Measurements from ENCODE around the gene TRAF7. TPM values are rescaled to one million over a fixed set of nuclear protein-coding genes. Genes with fewer than 3 reads are reported as not detected.

Gene TRAF7
- total and polyA plus RNA-seq, 2 of the 13 experiments (the other 11 are each of a cell fraction or from before 2014, with no cell fraction given): 47.9 to 65.6 TPM

DNA sequence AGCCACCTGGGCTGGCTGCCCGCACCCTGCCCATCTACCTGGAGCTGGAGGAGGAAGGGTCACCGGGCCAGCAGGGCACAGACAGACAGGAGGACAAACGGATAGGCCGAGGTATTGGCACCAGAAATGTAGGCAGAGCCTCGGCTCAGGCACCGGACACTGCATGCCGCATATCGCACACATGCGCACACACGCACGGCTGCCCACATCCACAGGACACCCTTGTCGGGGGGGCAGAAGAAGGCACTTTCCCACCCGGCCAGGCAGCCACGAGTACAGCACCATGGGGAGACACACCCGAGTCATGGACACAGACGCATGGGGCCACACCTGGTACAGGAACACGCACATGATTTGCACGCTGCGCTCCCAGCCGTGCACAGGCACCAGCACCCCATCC, 26.4 kb downstream of the TRAF7 start (continued):
- TF ChIP-seq, protein P1, sequence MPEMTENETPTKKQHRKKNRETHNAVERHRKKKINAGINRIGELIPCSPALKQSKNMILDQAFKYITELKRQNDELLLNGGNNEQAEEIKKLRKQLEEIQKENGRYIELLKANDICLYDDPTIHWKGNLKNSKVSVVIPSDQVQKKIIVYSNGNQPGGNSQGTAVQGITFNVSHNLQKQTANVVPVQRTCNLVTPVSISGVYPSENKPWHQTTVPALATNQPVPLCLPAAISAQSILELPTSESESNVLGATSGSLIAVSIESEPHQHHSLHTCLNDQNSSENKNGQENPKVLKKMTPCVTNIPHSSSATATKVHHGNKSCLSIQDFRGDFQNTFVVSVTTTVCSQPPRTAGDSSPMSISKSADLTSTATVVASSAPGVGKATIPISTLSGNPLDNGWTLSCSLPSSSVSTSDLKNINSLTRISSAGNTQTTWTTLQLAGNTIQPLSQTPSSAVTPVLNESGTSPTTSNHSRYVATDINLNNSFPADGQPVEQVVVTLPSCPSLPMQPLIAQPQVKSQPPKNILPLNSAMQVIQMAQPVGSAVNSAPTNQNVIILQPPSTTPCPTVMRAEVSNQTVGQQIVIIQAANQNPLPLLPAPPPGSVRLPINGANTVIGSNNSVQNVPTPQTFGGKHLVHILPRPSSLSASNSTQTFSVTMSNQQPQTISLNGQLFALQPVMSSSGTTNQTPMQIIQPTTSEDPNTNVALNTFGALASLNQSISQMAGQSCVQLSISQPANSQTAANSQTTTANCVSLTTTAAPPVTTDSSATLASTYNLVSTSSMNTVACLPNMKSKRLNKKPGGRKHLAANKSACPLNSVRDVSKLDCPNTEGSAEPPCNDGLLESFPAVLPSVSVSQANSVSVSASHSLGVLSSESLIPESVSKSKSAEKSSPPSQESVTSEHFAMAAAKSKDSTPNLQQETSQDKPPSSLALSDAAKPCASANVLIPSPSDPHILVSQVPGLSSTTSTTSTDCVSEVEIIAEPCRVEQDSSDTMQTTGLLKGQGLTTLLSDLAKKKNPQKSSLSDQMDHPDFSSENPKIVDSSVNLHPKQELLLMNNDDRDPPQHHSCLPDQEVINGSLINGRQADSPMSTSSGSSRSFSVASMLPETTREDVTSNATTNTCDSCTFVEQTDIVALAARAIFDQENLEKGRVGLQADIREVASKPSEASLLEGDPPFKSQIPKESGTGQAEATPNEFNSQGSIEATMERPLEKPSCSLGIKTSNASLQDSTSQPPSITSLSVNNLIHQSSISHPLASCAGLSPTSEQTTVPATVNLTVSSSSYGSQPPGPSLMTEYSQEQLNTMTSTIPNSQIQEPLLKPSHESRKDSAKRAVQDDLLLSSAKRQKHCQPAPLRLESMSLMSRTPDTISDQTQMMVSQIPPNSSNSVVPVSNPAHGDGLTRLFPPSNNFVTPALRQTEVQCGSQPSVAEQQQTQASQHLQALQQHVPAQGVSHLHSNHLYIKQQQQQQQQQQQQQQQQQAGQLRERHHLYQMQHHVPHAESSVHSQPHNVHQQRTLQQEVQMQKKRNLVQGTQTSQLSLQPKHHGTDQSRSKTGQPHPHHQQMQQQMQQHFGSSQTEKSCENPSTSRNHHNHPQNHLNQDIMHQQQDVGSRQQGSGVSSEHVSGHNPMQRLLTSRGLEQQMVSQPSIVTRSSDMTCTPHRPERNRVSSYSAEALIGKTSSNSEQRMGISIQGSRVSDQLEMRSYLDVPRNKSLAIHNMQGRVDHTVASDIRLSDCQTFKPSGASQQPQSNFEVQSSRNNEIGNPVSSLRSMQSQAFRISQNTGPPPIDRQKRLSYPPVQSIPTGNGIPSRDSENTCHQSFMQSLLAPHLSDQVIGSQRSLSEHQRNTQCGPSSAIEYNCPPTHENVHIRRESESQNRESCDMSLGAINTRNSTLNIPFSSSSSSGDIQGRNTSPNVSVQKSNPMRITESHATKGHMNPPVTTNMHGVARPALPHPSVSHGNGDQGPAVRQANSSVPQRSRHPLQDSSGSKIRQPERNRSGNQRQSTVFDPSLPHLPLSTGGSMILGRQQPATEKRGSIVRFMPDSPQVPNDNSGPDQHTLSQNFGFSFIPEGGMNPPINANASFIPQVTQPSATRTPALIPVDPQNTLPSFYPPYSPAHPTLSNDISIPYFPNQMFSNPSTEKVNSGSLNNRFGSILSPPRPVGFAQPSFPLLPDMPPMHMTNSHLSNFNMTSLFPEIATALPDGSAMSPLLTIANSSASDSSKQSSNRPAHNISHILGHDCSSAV (CRISPR knock-in tag; IDR thresholded peaks at IDR 0.05; ENCODE audit: borderline replicate concordance): no peak
- no peak for TF ChIP-seq ZNF724P (CRISPR knock-in tag; IDR thresholded peaks at IDR 0.05; ENCODE audit: borderline replicate concordance)
- TF ChIP-seq GFI1 (CRISPR knock-in tag; IDR thresholded peaks at IDR 0.05; ENCODE audit: borderline replicate concordance): no peak
- no peak for TF ChIP-seq CBFB (CRISPR knock-in tag; IDR thresholded peaks at IDR 0.05)

DNA sequence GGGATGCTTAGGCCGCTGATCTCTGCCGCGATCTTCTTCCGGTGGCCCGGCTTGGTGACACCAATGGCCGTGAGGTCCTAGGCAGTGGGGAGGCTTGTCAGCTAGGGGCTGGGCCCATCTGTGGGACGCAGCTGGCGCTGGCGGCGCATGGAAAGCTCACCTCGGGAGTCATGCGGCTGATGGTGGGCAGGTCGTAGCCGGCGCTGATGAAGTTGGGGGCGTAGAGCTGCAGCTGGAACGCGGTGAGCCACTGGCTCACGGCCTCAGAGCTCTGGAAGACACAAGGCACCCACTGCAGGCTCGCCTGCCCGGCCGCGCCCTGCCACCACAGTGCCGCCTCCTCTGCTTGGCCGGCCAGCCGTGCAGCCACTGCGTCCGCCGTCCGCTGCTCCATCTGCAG, 28.1 kb downstream of the TRAF7 start:
- no TSS peak for BruUV-seq (replicated peaks)
- FAIRE-seq (no peak), ATAC-seq (no peak), DNase-seq (ENCODE audit: low spot score) (no peak)
- no peak overlapping the region for H3K4me2 ChIP-seq (ENCODE audit: low read depth, low read length)
- no peaks in the 10 kb centered on the region for H3K36me3 ChIP-seq (replicated peaks in 1 of 2; ENCODE audit: control insufficient read depth in 1 of 2, insufficient read depth in 2 of 2, low read length in 2 of 2)
- no peaks in the 10 kb centered on the region for H3K9me3 ChIP-seq (ENCODE audit: low read length)
- POLR2A ChIA-PET: interaction anchor here (1.5 to 3.5 kb wide), 2 partner anchors 11 to 29 kb away, joined by 3 to 31 read pairs; partner anchors contain the start of gene TRAF7
- CTCF ChIA-PET (ENCODE audit: low intra/inter-chr PET ratio, low total read pairs): no interaction called here
- H2AFZ ChIP-seq (ENCODE audit: low read length): no peak overlapping the region
- H3K4me1 ChIP-seq (ENCODE audit: insufficient read depth, low read length): peaks cover 17% of the 10 kb centered on the region
- H3K27ac ChIP-seq (ENCODE audit: extremely low read length, insufficient read depth, low read length): no peak overlapping the region
- in situ Hi-C loops (cut with HindIII; ENCODE audit: extremely low pct_ligation_motif_present, low pct_unique_long_range_greater_than_20kb) (no loop called here), intact Hi-C loops (cut with micrococcal nuclease; ENCODE audit: unreplicated experiment) (no loop called here)
- H3K4me3 ChIP-seq (replicated peaks in 1 of 3; ENCODE audit: insufficient read depth in 1 of 3, low read depth in 2 of 3, low read length in 3 of 3): no peak overlapping the region
- no peak overlapping the region for H3K9ac ChIP-seq (ENCODE audit: insufficient read depth, low read depth, low read length)
- H4K20me1 ChIP-seq (ENCODE audit: insufficient read depth, low read length): no peaks in the 10 kb centered on the region
- WGBS (ENCODE audit: low lambda C conversion rate): 92% methylated on average over 17 of the region's 30 CpGs
- H3K79me2 ChIP-seq (ENCODE audit: insufficient read depth, low read length): no peaks in the 10 kb centered on the region
- H3K27me3 ChIP-seq (ENCODE audit: control insufficient read depth in 1 of 2, insufficient read depth in 2 of 2, low read length in 2 of 2): no peaks in the 10 kb centered on the region
- TF ChIP-seq ZNF33B (CRISPR knock-in tag; IDR thresholded peaks at IDR 0.05) (no peak), MAZ (IDR thresholded peaks at IDR 0.05; ENCODE audit: borderline replicate concordance, low read depth, low read length) (no peak), MAZ (CRISPR knock-in tag; IDR thresholded peaks at IDR 0.05; ENCODE audit: low read depth) (no peak), ZNF713 (CRISPR knock-in tag; IDR thresholded peaks at IDR 0.05) (no peak), KMT2A (CRISPR knock-in tag; IDR thresholded peaks at IDR 0.05) (no peak), SKI (IDR thresholded peaks at IDR 0.05; ENCODE audit: partially characterized antibody) (no peak)
- TF ChIP-seq, protein P2, sequence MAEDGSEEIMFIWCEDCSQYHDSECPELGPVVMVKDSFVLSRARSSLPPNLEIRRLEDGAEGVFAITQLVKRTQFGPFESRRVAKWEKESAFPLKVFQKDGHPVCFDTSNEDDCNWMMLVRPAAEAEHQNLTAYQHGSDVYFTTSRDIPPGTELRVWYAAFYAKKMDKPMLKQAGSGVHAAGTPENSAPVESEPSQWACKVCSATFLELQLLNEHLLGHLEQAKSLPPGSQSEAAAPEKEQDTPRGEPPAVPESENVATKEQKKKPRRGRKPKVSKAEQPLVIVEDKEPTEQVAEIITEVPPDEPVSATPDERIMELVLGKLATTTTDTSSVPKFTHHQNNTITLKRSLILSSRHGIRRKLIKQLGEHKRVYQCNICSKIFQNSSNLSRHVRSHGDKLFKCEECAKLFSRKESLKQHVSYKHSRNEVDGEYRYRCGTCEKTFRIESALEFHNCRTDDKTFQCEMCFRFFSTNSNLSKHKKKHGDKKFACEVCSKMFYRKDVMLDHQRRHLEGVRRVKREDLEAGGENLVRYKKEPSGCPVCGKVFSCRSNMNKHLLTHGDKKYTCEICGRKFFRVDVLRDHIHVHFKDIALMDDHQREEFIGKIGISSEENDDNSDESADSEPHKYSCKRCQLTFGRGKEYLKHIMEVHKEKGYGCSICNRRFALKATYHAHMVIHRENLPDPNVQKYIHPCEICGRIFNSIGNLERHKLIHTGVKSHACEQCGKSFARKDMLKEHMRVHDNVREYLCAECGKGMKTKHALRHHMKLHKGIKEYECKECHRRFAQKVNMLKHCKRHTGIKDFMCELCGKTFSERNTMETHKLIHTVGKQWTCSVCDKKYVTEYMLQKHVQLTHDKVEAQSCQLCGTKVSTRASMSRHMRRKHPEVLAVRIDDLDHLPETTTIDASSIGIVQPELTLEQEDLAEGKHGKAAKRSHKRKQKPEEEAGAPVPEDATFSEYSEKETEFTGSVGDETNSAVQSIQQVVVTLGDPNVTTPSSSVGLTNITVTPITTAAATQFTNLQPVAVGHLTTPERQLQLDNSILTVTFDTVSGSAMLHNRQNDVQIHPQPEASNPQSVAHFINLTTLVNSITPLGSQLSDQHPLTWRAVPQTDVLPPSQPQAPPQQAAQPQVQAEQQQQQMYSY (CRISPR knock-in tag; IDR thresholded peaks at IDR 0.05): no peak
